WTC11 (cell line): Measurements from ENCODE around the gene ITPR2.

Experiments
- CTCF ChIP-seq: fragments of 200-600 bp; IDR thresholded peaks from 2 replicates; pipeline ENCODE4 v1.8.0; 2022; ENCODE audit warnings: antibody characterized with exemption
- IRF2 ChIP-seq: sonication (generic); formaldehyde crosslinking; IDR thresholded peaks from 2 replicates; pipeline ENCODE4 v1.8.0; 2022; ENCODE audit warnings: low read depth, missing genetic modification reagents, borderline replicate concordance
- MAX ChIP-seq: sonication (generic); formaldehyde crosslinking; IDR thresholded peaks from 2 replicates; pipeline ENCODE4 v1.8.0; 2022; ENCODE audit warnings: mild to moderate bottlenecking, missing genetic modification reagents
- MXD4 ChIP-seq: fragments of 250-450 bp; sonication (Bioruptor Pico); IDR thresholded peaks from 2 replicates; pipeline ENCODE4 v1.8.0; 2021; ENCODE audit warnings: mild to moderate bottlenecking, moderate library complexity, borderline replicate concordance
- SMAD4 ChIP-seq: sonication (generic); formaldehyde crosslinking; IDR thresholded peaks from 2 replicates; pipeline ENCODE4 v1.8.0; 2022; ENCODE audit warnings: mild to moderate bottlenecking, missing genetic modification reagents
- SP1 ChIP-seq: sonication (generic); formaldehyde crosslinking; conservative IDR thresholded peaks from 2 replicates; pipeline ENCODE4 v1.8.1; 2022; ENCODE audit warnings: missing genetic modification reagents
- TEAD4 ChIP-seq: sonication (generic); formaldehyde crosslinking; IDR thresholded peaks from 2 replicates; pipeline ENCODE4 v1.8.0; 2022; ENCODE audit warnings: mild to moderate bottlenecking, missing genetic modification reagents
- TP53 ChIP-seq: sonication (generic); formaldehyde crosslinking; IDR thresholded peaks from 2 replicates; pipeline ENCODE4 v1.8.1; 2023; ENCODE audit warnings: mild to moderate bottlenecking, missing genetic modification reagents
- ZNF121 ChIP-seq: sonication (generic); formaldehyde crosslinking; IDR thresholded peaks from 2 replicates; pipeline ENCODE4 v1.8.0; 2023; ENCODE audit warnings: missing genetic modification reagents

GRCh38 chr12:26791301-26791791, 41.6 kb downstream of the ITPR2 start:
- TF ChIP-seq MXD4 (no peak), SMAD4 (no peak), IRF2 (CRISPR knock-in tag) (no peak), ZNF121 (CRISPR knock-in tag) (no peak), TEAD4 (no peak), CTCF (no peak), MAX (CRISPR knock-in tag) (no peak), TP53 (CRISPR knock-in tag) (no peak), SP1 (no peak)
